AG04449 (cell line): ENCODE data around the gene HDAC1.
"Not testable (repeated sequence)": the region's sequence is repeated elsewhere in the genome, so short reads cannot be mapped to it uniquely, and the experiment has no call there.

Experiments used
- CTCF ChIA-PET: fragments of 350-600 bp; formaldehyde crosslinking; extraction: SDS; loops from one replicate; lab custom pipeline; 2021; ENCODE audit warnings: antibody characterized with exemption; lab: Yijun Ruan, JAX
- POLR2A ChIA-PET: fragments of 400-600, 350-600 bp; formaldehyde crosslinking; extraction: SDS; loops from one replicate; lab custom pipeline; 2020; ENCODE audit warnings: antibody characterized with exemption, inconsistent platforms; lab: Yijun Ruan, JAX
- DNase-seq: peaks from one replicate; pipeline ENCODE4 v3.0.0-alpha.2; 2010; ENCODE audit warnings: low read depth, low spot score
- H3K4me3 ChIP-seq: 2 replicates; pipeline ENCODE4 v1.5.1; 2011; ENCODE audit warnings: low read depth, mild to moderate bottlenecking, control low read depth, low read length
- TF ChIP-seq, protein P1 (sequence below): IDR thresholded peaks from one replicate; pipeline ENCODE4 v1.5.1; 2011; ENCODE audit warnings: mild to moderate bottlenecking, moderate library complexity, low read length, control low read depth, inconsistent platforms; ENCODE audit not compliant: insufficient read depth; ENCODE audit errors: missing control alignments

Gene HDAC1

GRCh38 chr1:32352239-32352745 lies 60.4 kb downstream of the HDAC1 start:
- CTCF ChIA-PET, result interaction anchor here (0.9 to 3.8 kb wide), 8 partner anchors 16 to 152 kb away, joined by 3 to 26 read pairs (median 3); partner anchors contain the start of genes CCDC28B, DCDC2B and MARCKSL1
- POLR2A ChIA-PET, result interaction anchor here (0.5 to 5.6 kb wide), 2 partner anchors 16 to 269 kb away, joined by 3 to 38 read pairs; partner anchors contain the start of gene MARCKSL1
- peak overlapping the region; percentile 71 for H3K4me3 ChIP-seq
- no peak for DNase-seq
- TF ChIP-seq, protein P1, sequence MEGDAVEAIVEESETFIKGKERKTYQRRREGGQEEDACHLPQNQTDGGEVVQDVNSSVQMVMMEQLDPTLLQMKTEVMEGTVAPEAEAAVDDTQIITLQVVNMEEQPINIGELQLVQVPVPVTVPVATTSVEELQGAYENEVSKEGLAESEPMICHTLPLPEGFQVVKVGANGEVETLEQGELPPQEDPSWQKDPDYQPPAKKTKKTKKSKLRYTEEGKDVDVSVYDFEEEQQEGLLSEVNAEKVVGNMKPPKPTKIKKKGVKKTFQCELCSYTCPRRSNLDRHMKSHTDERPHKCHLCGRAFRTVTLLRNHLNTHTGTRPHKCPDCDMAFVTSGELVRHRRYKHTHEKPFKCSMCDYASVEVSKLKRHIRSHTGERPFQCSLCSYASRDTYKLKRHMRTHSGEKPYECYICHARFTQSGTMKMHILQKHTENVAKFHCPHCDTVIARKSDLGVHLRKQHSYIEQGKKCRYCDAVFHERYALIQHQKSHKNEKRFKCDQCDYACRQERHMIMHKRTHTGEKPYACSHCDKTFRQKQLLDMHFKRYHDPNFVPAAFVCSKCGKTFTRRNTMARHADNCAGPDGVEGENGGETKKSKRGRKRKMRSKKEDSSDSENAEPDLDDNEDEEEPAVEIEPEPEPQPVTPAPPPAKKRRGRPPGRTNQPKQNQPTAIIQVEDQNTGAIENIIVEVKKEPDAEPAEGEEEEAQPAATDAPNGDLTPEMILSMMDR, result no peak

DNA sequence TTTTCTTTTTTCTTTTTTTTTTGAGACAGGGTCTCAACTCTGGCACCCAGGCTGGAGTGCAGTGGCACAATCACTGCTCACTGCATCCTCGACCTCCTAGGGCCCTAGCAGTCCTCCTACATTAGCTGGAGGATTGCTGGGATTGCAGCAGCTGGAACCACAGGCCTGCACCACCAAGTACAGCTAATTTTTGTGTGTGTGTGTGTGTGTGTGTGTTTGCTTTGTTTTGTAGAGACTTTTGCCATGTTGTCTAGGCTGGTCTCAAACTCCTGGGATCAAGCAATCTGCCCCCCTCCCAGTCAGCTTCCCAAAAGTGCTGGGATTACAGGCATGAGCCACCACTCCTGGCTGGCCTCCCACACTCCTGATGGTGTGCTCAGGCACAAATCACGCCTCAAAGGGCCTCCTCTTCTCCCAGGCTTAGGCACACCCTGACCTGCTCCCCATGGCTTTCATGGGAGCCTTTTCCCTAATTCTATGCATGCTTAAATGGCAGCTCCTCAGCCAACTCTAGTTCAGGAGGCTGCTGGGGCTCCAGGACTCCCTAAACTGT lies 61.0 kb downstream of the HDAC1 start:
- no peak for DNase-seq
- ChIA-PET POLR2A (interaction anchor here (0.5 to 5.6 kb wide), 2 partner anchors 17 to 268 kb away, joined by 3 to 38 read pairs; partner anchors contain the start of gene MARCKSL1), CTCF (interaction anchor here (0.9 to 3.8 kb wide), 10 partner anchors 12 to 153 kb away, joined by 3 to 26 read pairs (median 4); partner anchors contain the start of genes CCDC28B, DCDC2B and MARCKSL1)
- TF ChIP-seq, protein P1, result no peak
- no peak overlapping the region for H3K4me3 ChIP-seq

- ChIA-PET CTCF (interaction anchor here (0.9 to 3.8 kb wide), 7 partner anchors 12 to 153 kb away, joined by 3 to 26 read pairs (median 3); partner anchors contain the start of genes CCDC28B and DCDC2B), POLR2A (interaction anchor here (5.6 kb wide), 1 partner anchor 17 kb away, joined by 38 read pairs; the partner anchor contains the start of gene MARCKSL1)
- TF ChIP-seq, protein P1, result no peak
- DNase-seq, result no peak
- H3K4me3 ChIP-seq, result no peak overlapping the region
Observed at GRCh38 chr1:32353431-32353830, 61.5 kb downstream of the HDAC1 start.

GRCh38 chr1:32353886-32354570 lies 62.1 kb downstream of the HDAC1 start:
- CTCF ChIA-PET, result interaction anchor here (1.5 to 1.6 kb wide), 3 partner anchors 11 to 106 kb away, joined by 3 to 6 read pairs (median 4); no protein-coding TSS in a partner anchor
- POLR2A ChIA-PET, result interaction anchor here (5.6 kb wide), 1 partner anchor 18 kb away, joined by 38 read pairs; the partner anchor contains the start of gene MARCKSL1
- DNase-seq, result peak; percentile 14
- no peak overlapping the region for H3K4me3 ChIP-seq
- TF ChIP-seq, protein P1, result no peak

DNA sequence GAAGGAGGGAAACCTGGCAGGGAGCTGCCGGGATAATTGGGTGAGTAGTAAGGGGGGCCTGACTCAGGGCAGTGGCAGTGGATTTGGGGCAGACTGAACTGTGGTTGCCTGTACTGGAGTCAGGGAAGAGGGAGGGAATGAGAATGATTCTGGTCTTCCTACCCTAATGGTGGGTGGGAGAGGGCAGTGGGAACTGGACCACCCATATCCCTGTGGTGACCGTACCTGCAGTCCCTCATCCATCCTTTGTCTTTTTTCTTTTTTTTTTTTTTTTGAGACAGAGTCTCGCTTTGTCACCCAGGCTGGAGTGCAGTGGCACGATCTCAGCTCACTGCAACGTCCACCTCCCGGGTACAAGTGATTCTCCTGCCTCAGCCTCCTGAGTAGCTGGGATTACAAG lies 63.9 kb downstream of the HDAC1 start:
- POLR2A ChIA-PET, result interaction anchor here (5.6 kb wide), 1 partner anchor 20 kb away, joined by 38 read pairs; the partner anchor contains the start of gene MARCKSL1
- DNase-seq, CTCF ChIA-PET, H3K4me3 ChIP-seq: not testable (repeated sequence)

GRCh38 chr1:32356478-32356877 lies 64.6 kb downstream of the HDAC1 start:
- POLR2A ChIA-PET, result no interaction called here
- TF ChIP-seq, protein P1, result no peak
- no peak overlapping the region for H3K4me3 ChIP-seq
- DNase-seq, result no peak
- CTCF ChIA-PET, result no interaction called here
